Effector memory CD8-positive, alpha-beta T cell (primary cell): ENCODE results near the gene SLC6A17.

Source experiments
- ATAC-seq: fragments of 150-1000 bp; cut with Tn5 transposase; replicated peaks from 2 replicates; pipeline ENCODE4 v1.10.0; 2021; ENCODE audit warnings: mild to moderate bottlenecking, moderate library complexity
- DNase-seq, 3 experiments: peaks; one replicate each; pipeline ENCODE4 v3.0.0; 2021
- H3K27ac Mint-ChIP-seq, 2 donors: one replicate each; pipeline ENCODE4 v1.8.0; 2022; ENCODE audit warnings: mild to moderate bottlenecking in 2 of 2, mixed read lengths in 2 of 2, moderate library complexity in 2 of 2
- H3K27me3 Mint-ChIP-seq, 2 donors: one replicate each; pipeline ENCODE4 v1.8.0; 2022; ENCODE audit warnings: mixed read lengths in 2 of 2
- H3K36me3 Mint-ChIP-seq: one replicate; pipeline ENCODE4 v1.8.0; 2022; ENCODE audit warnings: mild to moderate bottlenecking, moderate library complexity, mixed read lengths; ENCODE audit not compliant: insufficient read depth
- H3K4me1 Mint-ChIP-seq, 2 donors: one replicate each; pipeline ENCODE4 v1.8.0; 2022; ENCODE audit warnings: low read depth in 2 of 2, mixed read lengths in 2 of 2
- H3K4me3 Mint-ChIP-seq, 2 donors: one replicate each; pipeline ENCODE4 v1.8.0; 2022; ENCODE audit warnings: mild to moderate bottlenecking in 2 of 2, mixed read lengths in 2 of 2, moderate library complexity in 2 of 2
- H3K9me3 Mint-ChIP-seq, 2 donors: one replicate each; pipeline ENCODE4 v1.8.0; 2022; ENCODE audit warnings: mixed read lengths in 2 of 2
- total RNA-seq, 9 experiments: gene quantifications; one replicate each; lab custom pipeline; 2026; lab: John Stamatoyannopoulos, UW

Gene SLC6A17
- 0 to 0.06 (median 0) reads per million in 9 experiments for total RNA-seq

DNA sequence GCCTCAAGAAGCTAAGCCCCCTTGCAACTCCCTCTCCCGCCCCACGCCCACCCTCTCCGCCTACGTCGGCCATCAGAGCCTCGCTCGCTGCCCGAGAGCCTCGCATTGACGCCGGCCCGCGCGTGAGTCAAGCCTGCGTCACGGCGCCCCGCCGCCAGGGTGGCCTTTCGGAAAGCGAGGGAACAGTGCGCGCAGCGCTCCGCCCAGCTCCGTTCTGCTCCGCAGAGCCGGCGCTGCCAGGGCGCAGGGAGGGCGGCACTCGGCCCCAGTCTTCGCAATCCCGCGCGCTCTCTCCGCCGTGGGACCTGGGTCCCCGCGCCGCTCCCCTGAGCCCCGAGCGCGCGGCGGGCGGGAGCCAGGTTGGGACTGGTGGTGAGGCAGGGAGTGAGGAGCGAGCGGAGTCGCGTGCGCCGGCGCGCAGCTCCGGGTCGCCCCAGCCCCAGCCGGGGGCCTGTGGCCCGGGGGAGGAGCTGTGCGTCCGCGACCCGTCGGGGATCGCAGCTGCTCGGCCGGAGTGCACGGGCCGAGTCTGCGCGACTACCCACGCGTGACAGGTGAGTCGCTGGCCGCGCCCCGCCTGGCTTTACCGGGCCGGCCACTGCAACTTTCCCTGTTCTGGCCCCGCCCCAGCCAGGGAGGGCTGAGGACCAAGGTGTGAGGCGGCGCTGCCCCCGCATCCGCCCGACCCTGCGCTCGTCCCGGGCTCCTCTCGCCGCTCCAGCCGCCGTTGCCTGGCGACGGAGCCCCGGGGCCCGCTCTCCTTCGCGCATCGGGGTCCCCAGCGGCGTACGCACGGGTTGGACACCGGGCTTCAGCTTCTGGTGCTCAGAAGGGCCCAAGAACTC lies at the start of gene SLC6A17:
TSS of gene SLC6A17 (plus strand) at position 165 of the 845 bp plus-strand sequence. CDS start 16,436 bp downstream, outside the sequence.
- Mint-ChIP-seq H3K36me3 (no peaks in the 10 kb centered on the region), H3K4me1 (peaks cover 0 to 2% of the 10 kb centered on the region in 2 donors), H3K9me3 (no peaks in the 10 kb centered on the region), H3K27ac (no peak within 1 kb of the TSS), H3K27me3 (peaks cover 40 to 48% of the 10 kb centered on the region in 2 donors), H3K4me3 (peak within 1 kb of the TSS in 1 of 2 donors; percentile 19)
- ATAC-seq (no peak), DNase-seq (no peak)

DNA sequence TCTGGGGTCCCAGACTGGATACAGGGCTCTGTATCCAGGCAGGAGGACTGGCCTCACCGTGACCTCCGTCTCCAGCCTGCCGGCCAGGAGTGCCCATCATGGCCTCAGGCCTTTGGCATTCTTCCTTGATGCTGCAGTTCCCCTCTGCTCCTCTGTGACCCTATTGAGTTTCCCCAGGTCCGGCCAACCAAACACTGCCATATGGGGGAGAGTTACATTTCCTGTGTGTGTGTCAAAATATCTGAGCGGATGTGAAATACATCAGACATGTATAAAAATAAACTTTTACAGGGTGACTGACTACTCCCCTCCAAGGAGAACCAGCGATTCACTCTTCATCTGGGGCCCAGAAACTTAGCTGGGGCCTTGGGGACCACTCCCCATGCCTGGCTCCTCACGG lies 48.2 kb upstream of the SLC6A17 start:
- Mint-ChIP-seq H3K4me3 (no peak overlapping the region), H3K27ac (peak overlapping the region in 1 of 2 donors; percentile 9), H3K36me3 (no peaks in the 10 kb centered on the region), H3K27me3 (peaks cover 18 to 25% of the 10 kb centered on the region in 2 donors), H3K4me1 (no peaks in the 10 kb centered on the region), H3K9me3 (no peaks in the 10 kb centered on the region)
- ATAC-seq (no peak), DNase-seq (no peak)

DNA sequence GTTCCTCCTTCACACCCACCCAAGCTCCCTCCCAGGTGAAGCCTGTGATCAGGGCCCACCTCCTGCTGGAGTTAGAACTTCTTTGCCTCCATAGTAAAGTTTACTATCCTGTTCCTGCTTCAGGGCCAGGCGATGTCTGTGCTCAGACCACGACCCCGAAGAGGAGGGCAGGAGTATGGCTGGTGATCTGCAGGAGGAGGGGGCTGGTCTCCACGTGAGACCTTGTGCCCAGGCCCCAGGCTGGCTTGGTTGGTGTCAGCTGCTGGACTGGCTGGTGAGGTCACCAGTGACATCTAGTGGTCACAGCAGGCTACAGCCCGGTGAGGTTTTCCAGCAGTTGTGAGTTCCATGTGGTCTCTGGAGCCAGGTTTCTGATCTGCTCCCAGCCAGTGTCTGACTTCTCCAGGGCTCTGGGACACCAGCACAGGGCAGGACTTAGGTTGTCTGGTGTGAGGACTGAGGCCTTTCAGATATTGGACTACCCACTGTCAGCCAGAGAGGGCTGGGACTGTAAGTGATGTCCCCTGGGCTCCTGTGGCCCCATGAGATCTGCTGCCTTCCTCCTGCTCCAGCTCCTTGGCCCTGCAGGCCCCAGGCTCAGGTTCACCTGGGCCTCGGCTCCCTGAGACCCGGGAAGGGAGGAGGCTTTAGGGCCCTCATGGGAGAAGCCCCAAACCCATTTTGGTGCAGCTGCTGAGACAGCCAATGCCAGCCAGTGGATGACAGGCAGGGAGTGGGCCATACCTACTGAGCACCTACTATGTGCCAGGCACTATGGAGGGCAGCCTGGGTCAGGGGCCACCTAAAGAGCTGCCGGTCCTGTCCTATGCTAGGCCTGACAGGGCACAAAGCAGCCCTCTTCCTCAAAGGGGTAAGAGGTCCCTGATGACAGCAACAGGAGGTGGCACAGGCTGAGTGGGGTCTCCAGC lies 44.0 kb upstream of the SLC6A17 start:
- peaks cover 27 to 41% of the 10 kb centered on the region in 2 donors for H3K27me3 Mint-ChIP-seq
- no peak overlapping the region for H3K4me3 Mint-ChIP-seq
- H3K4me1 Mint-ChIP-seq: no peaks in the 10 kb centered on the region
- ATAC-seq: peak; percentile 66
- H3K27ac Mint-ChIP-seq: no peak overlapping the region
- H3K36me3 Mint-ChIP-seq: no peaks in the 10 kb centered on the region
- peak; percentile 34 to 52 (median 39) for DNase-seq
- no peaks in the 10 kb centered on the region for H3K9me3 Mint-ChIP-seq

DNA sequence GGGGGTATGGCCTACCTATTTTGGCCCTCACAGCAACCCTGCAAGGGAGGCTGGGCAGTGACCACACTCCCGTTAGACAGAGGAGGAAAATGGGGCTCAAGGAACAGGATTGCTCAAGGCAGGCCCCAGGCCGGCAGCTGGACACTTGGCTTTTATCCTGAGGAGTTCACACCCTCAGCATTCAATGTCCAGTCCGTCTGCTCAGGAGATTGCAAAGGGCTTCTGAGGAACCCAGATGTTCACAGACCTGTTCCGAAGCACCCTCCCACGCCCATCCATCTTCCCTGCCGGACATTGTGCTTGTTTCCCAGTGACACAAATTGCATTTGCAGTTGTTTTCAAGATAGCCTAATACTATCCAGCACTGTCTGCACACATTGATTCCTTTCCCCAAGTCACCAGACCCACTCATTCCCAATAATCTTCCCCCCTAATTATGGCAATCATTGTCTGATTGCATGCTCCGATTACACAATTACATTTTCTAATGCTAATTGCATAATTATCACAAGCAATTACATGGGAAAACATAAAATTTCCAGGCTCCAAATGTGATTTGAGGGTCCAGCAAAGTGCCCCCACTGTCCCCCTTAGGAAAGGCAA lies 42.3 kb upstream of the SLC6A17 start:
- Mint-ChIP-seq H3K27ac (no peak overlapping the region), H3K36me3 (no peaks in the 10 kb centered on the region), H3K9me3 (no peaks in the 10 kb centered on the region), H3K4me1 (no peaks in the 10 kb centered on the region), H3K27me3 (peaks cover 35 to 48% of the 10 kb centered on the region in 2 donors), H3K4me3 (no peak overlapping the region)
- ATAC-seq: no peak
- DNase-seq: no peak

DNA sequence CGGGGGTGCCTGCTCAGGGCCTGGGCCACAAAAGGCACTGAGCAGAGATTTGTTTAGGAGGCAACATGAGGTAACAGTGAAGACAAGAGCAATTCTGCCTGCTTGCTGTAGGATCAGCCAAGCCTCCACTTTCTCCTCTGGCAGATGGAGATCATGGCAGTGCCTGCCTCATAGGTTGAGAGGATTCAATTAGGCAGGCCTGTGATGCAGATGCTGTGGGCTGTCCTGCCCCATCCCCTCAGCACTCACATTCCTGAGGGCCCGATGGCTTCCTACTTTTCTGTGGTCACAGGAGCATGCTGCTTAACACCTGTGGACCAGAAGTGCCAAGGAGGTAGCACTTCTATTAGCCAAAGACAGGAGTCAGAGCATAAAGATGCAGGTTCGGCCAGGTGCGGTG lies 39.2 kb upstream of the SLC6A17 start:
- H3K36me3 Mint-ChIP-seq: no peaks in the 10 kb centered on the region
- no peak overlapping the region for H3K4me3 Mint-ChIP-seq
- H3K27me3 Mint-ChIP-seq: peaks cover 55 to 79% of the 10 kb centered on the region in 2 donors
- no peak overlapping the region for H3K27ac Mint-ChIP-seq
- ATAC-seq: no peak
- DNase-seq: no peak
- H3K9me3 Mint-ChIP-seq: no peaks in the 10 kb centered on the region
- H3K4me1 Mint-ChIP-seq: no peaks in the 10 kb centered on the region

DNA sequence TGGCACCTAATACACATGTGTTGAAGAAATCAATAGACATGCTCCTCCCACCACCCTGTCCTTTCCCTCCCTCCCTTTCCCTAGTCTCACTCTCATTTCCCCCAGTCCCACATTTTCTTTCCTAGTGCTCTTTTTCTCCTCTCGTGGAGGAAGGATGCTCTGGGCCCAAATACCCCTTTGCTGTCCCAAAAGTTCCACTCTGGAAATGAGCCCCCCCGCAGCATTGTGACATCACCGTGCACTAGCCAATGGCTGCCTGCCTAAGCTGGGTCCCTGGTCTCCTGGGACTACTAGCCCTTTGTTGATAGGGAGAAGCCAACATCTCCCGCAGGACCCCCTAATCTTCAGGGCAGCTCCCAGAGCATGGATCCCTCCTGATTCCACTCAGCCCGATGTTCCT lies 38.2 kb upstream of the SLC6A17 start, which contains the start of gene UBL4B:
TSS of gene UBL4B (plus strand) at position 301 of the 400 bp plus-strand sequence. CDS start at position 393, 92 bp downstream.
- Mint-ChIP-seq H3K4me3 (no peak within 1 kb of the TSS), H3K27ac (no peak within 1 kb of the TSS), H3K4me1 (peaks cover 0 to 3% of the 10 kb centered on the region in 2 donors), H3K36me3 (no peaks in the 10 kb centered on the region), H3K9me3 (no peaks in the 10 kb centered on the region), H3K27me3 (peaks cover 65 to 90% of the 10 kb centered on the region in 2 donors)
- no peak for DNase-seq
- ATAC-seq: no peak

DNA sequence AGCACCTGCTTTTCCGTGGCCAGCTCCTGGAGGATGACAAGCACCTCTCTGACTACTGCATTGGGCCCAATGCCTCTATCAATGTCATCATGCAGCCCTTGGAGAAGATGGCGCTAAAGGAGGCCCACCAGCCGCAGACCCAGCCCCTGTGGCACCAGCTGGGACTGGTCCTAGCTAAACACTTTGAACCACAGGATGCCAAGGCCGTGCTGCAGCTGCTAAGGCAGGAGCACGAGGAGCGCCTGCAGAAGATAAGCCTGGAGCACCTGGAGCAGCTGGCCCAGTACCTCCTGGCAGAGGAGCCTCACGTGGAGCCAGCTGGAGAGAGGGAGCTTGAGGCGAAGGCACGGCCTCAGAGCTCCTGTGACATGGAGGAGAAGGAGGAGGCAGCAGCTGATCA lies 37.6 kb upstream of the SLC6A17 start:
- DNase-seq (no peak), ATAC-seq (no peak)
- Mint-ChIP-seq H3K4me1 (peaks cover 0 to 3% of the 10 kb centered on the region in 2 donors), H3K9me3 (no peaks in the 10 kb centered on the region), H3K27ac (no peak overlapping the region), H3K4me3 (no peak overlapping the region), H3K36me3 (no peaks in the 10 kb centered on the region), H3K27me3 (peaks cover 69 to 93% of the 10 kb centered on the region in 2 donors)

DNA sequence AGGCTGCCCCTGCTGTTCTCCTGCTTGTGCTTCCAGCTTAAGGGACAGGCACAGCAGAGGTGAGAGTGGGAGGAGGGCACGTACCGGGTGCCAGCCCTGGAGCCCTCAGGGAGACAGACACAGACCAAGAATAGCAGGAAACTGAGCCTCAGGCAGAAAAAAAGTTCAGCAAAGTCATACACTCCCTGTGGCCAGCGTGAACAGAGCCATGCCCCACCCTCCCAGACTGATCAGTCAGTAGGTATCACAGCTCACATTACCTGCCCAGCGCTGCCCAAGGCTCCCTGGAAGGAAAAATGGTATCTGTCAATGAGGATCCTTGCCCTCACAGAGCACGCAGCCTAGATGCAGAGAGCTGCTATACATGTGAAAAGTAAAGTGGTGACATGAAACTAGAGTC lies 36.7 kb upstream of the SLC6A17 start:
- no peak for ATAC-seq
- peaks cover 70 to 91% of the 10 kb centered on the region in 2 donors for H3K27me3 Mint-ChIP-seq

DNA sequence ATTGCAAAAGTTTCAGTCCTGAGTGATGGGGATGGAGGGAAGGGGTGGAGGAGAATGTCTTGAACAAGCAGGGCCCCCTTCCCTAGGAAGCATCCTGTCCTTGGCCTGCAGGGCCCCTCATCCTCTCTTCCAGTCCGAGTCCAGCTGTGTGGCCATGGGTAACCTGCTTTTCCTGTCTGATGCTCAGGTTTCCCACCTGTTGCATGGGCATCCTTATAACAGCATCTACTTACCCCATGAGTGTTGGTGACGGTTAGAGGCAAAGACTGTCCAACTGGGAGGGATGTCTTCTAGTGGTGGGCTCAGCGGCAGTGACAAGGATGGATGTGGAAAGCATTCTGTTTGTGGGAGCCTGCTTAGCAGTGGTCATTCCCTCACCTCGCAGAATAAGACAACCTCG lies 36.1 kb upstream of the SLC6A17 start:
- no peaks in the 10 kb centered on the region for H3K9me3 Mint-ChIP-seq
- H3K4me3 Mint-ChIP-seq: no peak overlapping the region
- H3K27me3 Mint-ChIP-seq: peaks cover 68 to 91% of the 10 kb centered on the region in 2 donors
- no peak overlapping the region for H3K27ac Mint-ChIP-seq
- peaks cover under 1% of the 10 kb centered on the region for H3K36me3 Mint-ChIP-seq
- ATAC-seq (no peak), DNase-seq (no peak)
- H3K4me1 Mint-ChIP-seq: peaks cover 0 to 3% of the 10 kb centered on the region in 2 donors

More for the DNA sequence above, 36.7 kb upstream of the SLC6A17 start:
- no peak for DNase-seq
- Mint-ChIP-seq H3K36me3 (no peaks in the 10 kb centered on the region), H3K4me1 (peaks cover 0 to 3% of the 10 kb centered on the region in 2 donors), H3K4me3 (no peak overlapping the region), H3K9me3 (no peaks in the 10 kb centered on the region), H3K27ac (no peak overlapping the region)

DNA sequence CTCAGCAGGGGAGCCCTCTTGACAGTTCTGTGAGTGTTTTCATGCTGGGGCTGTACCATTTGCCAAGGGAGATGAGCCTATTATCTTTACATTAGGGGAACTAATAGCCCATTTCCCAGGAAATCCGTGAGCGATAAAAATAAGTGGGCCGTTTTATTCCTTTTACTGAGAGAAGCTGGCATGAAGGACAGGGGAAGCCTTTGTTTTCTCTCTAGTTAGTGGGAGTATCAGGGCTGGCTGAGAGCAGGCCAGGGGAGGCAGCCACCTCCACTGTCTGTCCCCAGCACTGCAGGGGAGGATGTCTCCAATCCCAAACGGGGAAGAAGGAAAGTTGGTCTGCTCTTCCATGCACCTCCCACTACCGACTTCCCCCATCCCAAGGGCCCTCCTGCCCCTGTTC lies 35.5 kb upstream of the SLC6A17 start:
- Mint-ChIP-seq H3K4me1 (peaks cover 0 to 3% of the 10 kb centered on the region in 2 donors), H3K4me3 (no peak overlapping the region), H3K36me3 (peaks cover 4% of the 10 kb centered on the region), H3K9me3 (no peaks in the 10 kb centered on the region), H3K27me3 (peaks cover 62 to 91% of the 10 kb centered on the region in 2 donors), H3K27ac (no peak overlapping the region)
- ATAC-seq (no peak), DNase-seq (no peak)

DNA sequence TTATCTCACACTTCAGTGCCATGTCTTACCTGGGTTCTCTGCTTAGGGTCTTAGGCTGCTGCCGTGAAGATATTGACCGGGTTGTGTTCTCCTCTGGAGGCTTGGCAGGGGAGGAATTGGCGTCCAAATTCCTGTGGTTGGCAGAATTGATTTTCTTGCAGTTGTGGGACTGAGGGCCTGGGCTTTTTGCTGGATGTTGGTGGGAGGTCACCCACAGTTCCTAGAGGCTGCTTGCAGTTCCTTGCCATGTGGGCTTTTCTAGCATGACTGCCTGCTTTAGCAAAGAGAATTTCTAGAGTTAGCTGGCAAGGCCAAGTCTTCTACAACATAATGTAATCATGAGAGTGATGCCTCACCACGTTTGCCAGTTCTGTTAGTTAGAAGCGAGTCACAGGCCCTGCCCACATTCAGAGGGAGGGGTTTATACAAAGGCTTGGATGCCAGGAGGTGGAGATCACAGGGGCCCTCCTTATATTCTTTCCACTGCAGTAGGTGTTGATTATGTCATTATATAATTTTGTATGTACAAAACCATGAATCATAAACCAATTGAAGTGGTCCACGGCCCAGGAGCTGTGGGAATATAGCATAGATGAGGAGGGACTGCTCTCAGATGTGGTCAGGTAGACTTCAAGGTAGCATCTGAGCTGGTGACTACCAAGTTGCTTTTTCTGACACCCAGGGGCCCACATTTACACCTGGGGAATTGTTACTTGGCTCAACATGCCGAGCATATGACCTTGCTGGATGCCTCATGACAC lies 31.5 kb upstream of the SLC6A17 start:
- H3K9me3 Mint-ChIP-seq: peaks cover 6 to 11% of the 10 kb centered on the region in 2 donors
- no peak overlapping the region for H3K27ac Mint-ChIP-seq
- no peak overlapping the region for H3K4me3 Mint-ChIP-seq
- peaks cover 3 to 12% of the 10 kb centered on the region in 2 donors for H3K4me1 Mint-ChIP-seq
- peaks cover 48 to 80% of the 10 kb centered on the region in 2 donors for H3K27me3 Mint-ChIP-seq
- peaks cover 16% of the 10 kb centered on the region for H3K36me3 Mint-ChIP-seq
- no peak for ATAC-seq
- no peak for DNase-seq

DNA sequence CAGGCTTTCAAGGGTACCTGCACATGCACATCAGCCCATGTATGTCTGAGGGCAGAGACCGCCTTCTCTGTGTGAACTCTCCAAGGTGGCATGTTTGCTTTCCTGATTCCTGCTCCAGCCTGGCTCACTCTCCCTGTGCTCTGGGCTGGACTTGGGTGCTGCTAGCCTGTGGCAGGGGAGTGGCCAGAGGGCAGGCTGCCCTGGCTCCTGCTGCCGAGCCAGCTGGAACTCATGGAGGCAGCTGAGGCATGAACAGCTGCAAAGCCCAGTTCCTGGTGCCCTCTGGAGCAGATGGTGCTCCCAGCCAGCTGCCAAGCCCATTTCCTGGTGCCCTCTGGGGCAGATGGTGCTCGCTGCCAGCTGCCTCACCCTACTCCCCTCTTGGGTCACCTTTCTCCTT lies 30.5 kb upstream of the SLC6A17 start:
- Mint-ChIP-seq H3K9me3 (peaks cover 7 to 11% of the 10 kb centered on the region in 2 donors), H3K36me3 (peaks cover 16% of the 10 kb centered on the region), H3K27ac (peak overlapping the region in 1 of 2 donors; percentile 89), H3K4me3 (no peak overlapping the region), H3K27me3 (peaks cover 41 to 78% of the 10 kb centered on the region in 2 donors), H3K4me1 (peaks cover 3 to 12% of the 10 kb centered on the region in 2 donors)
- ATAC-seq: no peak
- no peak for DNase-seq
